GM21529 (cell line): ENCODE results near the gene SPAAR.
"Not testable (repeated sequence)": the region's sequence is repeated elsewhere in the genome, so short reads cannot be mapped to it uniquely, and the experiment has no call there.

Experiments used
- ATAC-seq: cut with Tn5 transposase; IDR thresholded peaks from one replicate; pipeline ENCODE4 v1.9.1; 2021; ENCODE audit not compliant: unreplicated experiment

The SPAAR gene, protein sequence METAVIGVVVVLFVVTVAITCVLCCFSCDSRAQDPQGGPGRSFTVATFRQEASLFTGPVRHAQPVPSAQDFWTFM

DNA sequence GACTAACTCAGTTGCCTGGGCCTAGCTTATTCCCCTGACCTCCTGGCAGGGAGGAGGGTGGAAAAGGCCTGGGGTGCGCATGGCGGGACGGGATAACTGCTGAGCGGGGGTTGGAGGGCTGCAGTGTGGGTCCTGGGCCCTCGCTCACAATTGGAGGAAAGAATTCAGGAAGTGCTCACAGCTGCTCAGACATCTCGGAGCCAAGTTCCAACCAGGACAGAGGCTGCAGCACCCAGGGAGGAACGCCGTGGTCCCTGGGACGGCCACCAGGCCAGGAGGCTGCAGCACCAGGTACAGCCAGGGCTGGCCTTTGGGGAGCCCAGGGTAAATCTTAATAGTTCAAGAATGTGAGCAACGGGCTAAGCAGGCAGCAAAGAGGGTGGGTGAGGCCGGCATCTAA lies at the start of gene SPAAR:
Gene SPAAR, plus strand, starts transcription at position 217 of the 400 bp plus-strand sequence. CDS start 974 bp downstream, outside the sequence.
- ATAC-seq, result no peak

DNA sequence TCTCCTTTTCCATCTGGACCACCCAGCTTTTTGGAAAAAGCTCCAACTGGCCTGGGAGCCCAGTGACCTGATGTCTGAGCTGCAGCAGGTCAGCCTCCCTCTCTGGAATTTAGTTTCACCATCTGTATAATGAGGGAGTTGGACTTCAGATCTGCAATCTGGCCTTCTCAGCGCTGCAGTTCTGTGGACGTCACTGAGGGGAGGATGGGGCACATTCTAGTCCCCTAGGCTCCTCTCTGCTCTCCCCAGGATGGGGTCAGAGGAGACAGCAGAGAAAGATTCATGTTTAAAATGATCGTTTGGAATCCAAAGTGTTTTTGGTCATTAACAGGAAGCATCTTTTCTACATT lies 49.3 kb upstream of the SPAAR start:
- no peak for ATAC-seq

DNA sequence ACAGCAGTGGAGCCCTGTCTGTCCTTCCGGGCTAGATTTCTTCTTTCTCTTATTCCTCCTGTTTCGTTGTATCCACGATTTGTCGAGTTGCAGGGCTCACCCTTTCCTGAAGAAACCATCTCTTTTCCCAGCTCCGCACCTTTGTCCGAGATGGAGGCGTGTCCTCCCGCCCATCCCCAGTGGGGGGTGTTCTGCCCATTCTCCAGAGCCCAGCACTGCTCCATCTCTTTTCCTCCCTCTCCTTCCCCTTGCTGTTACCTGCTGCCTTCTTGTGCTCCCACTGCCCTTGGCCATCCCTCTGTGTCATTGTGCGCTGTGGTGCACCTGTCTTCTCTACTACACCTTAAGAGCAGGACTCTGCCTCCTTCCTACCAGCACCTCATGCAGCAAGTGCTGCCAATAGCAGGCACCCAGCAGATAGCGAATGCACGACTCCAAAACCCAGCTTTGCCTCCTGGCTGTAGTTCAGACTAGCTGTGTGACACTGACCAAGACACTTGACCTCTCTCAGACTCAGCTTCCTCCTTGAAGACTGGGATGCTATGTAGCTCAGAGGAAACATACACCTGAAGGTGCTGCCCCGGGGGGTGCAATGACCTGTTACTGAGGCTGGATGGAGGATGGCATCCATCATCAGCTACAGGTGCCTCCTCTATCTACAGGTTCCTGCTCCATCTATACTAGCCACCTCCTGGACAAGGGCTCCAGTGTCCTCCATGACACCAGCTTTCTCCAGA lies 48.0 kb upstream of the SPAAR start:
- ATAC-seq, result no peak

DNA sequence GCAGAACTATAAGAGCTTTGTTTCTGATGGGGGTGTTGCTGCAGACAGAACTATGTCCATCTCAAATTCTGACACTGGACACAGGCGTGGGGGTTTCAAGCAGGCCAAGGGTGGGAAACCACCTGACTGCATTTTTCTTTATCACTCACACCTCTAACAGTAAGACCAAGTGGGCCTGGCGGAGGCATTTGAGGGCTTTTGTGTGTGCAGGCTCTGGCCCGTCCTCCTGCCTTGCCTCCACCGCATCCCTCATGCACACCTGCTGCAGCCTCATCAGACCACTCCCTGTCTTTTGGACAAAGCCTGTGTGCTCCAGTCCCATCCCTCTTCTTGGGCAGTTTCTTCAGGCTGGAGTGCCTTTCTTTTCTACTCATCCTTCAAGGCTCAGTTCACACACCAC lies 47.0 kb upstream of the SPAAR start:
- no peak for ATAC-seq

DNA sequence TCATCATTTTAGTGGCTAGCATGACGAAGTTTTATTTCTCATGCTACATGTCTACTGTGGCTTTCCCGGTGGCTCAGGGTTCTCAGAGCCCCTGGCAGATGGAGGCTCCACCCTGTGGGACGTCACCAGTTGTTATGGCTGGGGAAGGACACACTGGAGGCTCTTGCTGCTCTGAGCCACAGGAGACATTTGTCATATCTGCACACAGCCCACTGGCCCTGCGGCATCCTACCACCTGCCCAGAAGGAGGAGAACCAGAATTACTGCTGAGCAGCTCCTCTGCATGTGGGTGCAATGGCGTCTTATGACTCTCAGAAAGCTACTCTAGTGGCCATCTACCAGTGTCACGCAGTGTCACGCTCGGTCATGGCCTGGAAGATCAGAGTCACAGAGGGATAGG lies 45.7 kb upstream of the SPAAR start:
- ATAC-seq, result no peak

DNA sequence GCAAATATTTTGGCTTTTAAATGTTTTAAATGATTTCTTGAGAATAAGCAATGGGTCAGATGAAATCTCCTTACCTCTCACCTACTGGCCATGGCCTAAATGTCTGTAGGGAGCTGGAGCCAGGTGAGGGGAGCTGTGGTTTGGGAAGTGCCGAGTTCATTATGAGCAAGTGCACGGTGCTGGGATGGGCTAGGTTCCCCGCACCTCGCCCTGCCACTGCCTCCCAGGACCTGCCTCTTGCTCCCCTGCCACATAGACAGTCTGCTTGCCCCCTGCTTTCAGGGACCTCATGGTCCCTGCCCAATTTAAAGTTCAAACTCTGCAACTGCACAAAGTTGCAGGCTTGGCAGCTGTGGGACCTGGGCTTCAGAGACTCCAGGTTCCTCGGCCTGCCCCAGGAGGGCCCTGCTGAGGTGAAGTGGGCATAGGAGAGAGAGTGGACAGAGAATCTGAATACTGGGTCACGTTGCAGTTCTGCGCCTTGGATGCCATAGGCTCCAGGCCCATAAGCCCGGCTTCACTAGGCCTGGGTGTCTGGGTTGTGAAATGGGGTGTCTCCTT lies 44.5 kb upstream of the SPAAR start:
- no peak for ATAC-seq

DNA sequence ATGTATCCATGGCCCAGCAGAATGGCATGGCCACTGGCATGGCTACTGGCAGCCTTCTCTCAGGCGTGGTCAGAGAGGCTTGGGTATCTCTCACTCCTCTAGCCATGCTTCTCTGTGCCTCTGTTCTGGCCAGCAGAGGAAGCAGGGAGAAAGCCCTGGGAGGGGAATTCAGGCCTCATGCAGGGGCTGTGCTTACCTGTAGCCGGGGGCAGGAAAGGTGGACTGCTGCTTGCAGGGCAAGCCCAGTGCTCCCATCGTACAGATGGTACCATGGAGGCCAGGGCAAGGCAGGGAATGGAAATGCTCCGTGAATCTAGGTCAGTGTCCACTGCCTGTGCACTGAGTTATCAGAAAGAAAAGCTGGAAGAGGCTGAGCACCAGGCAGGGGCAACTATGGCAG lies 41.8 kb upstream of the SPAAR start:
- ATAC-seq, result no peak

DNA sequence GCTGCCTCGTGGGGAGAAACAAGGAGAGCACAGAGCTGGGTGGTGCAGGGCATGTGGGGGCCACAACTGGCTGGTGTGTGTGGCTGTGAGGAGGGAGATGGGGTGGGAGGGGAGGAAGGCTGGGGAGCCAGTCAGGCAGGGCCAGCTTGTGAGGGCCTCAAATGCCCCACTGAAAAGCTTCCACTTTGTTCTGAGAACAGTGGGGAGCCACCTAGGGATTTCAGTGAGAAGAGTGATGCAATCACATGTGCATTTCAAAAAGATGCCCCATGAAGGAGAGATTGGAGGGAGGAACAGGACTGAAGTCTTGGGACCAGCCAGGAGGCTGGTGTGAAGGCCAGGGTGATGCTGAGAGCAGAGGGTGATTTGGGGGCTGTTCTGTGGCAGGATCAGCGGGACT lies 40.4 kb upstream of the SPAAR start:
- ATAC-seq, result no peak

DNA sequence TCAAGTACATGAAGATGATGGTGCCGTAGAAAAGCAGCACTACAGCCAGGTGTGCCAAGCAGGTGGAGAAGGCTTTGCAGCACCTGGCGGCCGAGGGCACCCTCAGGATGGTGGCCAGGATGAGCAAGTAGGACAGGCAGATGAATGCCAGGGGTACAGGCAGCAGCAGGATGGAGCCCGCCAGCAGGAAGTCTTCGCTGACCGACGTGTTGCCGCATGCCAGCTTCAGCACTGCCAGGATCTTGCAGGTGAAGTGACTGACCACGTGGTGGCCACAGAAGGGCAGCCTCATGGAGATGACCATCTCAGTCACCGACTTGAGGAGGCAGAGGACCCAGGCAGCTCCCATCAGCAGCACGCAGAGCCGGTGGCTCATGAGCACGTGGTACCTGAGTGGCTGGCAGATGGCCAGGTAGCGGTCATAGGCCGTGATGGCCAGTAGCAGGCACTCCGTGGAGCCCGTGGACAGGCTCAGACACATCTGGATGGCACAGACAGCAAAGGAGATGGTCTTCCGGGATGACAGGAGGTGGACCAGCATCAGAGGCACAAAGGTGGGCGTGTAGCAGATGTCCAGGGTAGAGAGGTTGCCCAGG lies 39.6 kb upstream of the SPAAR start:
- ATAC-seq, result no peak

DNA sequence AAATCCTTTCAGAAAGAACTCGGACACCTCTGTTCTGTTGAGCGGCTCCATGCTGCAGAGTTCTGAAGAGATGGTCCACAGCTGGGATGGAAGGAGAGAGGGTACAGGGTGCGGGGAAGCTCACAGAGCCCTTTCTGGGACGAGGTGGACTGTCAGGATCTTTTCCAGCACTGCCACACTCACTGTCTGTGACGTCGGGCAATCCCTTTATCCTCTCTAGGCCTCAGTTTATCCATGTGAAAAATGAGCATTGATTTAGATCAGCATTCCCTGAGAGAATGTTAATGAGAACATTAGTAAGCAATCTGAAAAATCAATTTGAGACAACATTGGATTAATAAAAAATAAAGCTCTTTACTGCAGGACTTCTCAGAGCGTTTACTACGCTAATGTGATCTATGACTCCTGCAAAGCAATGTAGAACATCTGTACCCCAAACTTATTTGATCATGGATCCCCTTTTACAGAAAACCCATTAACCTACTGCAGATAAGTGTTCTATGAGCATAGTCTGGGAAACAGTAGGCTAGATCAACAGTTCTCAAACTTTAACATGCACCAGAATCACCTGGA lies 38.9 kb upstream of the SPAAR start, which contains the start of gene OR13J1:
Gene OR13J1, minus strand, starts transcription at position 51 of the 573 bp plus-strand sequence. Its CDS starts 0 bp downstream, at position 51.
- ATAC-seq, result no peak

DNA sequence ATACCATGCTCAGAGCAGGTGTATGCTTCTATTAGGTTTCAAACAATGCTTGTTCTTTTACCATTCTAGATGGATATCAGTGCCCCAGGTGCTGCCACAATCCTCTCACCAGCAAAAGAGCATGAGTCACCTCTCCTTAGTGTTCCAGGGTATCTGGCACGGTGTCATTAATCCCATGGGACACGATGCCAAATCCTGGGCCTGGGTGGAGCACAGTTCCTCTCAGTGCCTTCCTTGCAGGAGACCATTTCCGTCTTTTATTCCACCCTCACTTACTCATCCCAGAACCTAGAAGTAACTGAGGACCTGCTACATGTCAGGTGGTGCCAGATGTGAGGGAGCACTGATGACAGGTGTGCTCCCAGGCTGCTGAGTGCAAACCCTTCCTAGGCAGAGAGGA lies 37.7 kb upstream of the SPAAR start:
- ATAC-seq, result no peak

DNA sequence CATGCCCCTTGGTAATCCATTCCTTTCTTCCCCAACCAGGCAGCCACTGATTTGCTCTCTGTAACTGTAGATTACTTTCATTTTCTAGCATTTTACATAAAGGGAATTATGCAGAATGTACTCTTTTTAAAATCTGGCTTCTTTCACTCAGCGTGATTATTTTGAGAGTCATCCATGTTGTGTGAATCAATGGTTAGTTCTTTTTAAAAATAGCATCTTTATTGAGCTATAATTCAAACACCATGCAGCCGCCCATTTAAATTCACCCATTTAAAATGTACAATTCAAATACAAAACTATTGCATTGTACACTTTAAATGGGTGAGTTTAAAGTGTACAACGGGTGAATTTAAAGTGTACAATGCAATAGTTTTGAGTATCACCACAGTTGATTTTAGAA lies 36.8 kb upstream of the SPAAR start:
- ATAC-seq, result no peak

DNA sequence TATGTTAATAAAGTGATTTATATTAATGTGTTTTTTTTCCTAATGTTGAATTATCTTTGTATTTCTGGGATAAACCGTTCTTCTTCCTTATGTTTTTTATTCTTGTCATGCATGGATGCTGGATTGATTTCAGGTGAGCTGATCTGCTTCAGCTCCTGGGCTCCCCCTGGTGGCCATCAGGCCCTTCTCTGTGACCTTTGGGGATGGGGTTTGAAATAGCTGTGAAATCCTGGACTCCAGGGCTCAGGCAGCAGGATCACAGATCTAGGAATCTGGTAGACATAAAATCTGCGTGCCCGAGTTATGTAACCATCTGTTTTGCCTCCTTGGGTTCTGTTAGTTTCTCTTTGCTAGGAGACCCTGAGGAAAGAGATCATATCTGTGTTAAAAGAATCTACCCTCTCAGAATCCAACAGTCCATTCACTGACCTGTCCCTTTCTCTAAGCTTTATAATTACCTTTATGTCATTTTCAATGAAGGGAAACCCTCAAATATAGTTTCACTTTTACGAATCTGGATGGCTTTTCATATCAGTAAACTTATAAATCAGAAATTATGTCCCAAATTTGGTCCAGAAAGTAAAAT lies 26.9 kb upstream of the SPAAR start:
- ATAC-seq, result no peak

DNA sequence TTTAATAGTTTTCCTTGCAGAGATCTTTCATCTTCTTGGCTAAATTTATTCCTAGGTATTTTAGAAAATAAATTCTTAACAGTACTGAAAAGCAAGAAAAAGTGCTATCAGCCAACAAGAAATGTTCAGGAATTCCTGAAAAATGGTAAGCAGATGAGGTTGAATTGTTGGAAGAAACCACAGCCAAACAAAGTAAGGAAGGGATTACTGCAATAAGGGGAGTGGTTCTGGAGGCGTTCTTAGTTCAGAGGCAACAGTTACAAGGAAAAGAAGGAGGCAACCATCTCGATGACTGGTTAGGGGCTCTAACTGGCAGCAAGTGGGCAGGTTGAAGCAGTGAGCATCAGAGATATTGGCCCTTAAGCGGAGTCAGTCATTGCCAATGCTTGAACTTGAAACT lies 26.3 kb upstream of the SPAAR start:
- ATAC-seq, result no peak

DNA sequence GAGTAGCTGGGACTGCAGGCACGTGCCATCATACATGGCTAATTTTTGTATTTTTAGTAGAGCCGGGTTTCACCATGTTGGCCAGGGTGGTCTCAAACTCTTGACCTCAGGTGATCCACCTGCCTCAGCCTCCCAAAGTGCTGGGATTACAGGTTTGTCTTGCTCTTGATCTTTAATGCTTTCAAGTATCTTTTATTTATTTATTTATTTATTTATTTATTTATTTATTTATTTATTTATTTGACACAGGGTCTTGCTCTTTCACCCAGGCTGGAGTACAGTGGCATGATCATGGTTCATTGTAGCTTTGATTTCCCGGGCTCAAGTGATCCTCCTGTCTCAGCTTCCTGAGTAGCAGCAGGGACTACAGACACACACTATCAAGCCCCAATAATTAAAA lies 24.4 kb upstream of the SPAAR start:
- ATAC-seq, result not testable (repeated sequence)

DNA sequence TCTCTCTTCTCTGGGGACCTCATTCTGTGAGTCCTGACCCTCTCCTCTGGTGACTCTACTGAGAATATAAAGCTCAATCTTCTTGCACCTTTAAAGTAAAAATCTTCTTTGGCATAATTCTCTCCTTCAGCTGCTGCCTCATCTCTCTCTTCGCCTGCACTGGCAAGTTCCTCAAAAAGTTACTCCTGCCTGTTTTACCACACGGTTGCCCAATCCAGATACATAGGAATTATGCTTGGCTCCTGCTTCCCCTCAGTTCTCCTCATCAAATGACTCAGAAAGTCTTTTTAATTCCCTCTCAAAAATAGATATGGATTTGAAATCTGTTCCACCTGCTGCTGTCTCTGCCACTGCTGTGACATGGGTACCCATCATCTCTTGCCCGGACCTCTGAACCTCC lies 17.6 kb upstream of the SPAAR start:
- ATAC-seq, result no peak

DNA sequence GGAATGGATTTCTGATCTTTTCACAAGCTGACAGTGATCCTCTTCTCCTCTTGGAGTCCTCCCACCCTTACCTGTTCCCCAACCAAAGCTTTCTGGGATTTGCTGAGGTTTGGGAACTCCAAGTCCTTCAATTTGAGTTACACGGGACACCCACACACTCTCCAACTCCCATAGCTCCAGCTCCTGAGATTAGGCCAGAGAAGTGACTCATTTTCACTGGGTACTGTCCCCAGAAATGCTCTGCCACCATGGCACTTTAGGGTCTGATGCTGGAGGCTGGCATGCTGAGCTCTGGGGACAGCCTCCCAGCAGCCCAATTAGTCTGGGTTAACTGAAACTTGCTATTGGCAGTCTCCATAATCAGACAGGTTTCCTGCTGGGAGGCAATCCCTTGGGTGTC lies 17.2 kb upstream of the SPAAR start:
- ATAC-seq, result no peak

DNA sequence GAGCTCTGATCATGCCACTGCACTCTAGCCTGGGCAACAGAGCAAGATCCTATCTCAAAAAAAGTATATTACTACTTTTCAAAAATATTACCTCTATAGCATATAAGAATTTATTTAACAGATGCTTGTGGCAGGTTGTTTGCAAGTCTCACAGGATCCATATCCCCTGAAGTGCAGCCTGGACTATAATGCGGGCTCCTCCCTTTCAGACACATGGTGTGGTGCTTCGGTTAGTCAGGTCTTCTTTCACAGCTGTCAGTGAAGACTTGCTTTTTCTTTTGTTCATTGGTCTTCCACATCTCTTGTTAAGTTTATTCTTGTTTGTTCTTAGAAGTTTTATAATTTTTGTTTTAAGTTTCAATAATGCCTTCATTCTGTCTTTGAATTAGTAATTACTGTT lies 12.7 kb upstream of the SPAAR start:
- no peak for ATAC-seq

DNA sequence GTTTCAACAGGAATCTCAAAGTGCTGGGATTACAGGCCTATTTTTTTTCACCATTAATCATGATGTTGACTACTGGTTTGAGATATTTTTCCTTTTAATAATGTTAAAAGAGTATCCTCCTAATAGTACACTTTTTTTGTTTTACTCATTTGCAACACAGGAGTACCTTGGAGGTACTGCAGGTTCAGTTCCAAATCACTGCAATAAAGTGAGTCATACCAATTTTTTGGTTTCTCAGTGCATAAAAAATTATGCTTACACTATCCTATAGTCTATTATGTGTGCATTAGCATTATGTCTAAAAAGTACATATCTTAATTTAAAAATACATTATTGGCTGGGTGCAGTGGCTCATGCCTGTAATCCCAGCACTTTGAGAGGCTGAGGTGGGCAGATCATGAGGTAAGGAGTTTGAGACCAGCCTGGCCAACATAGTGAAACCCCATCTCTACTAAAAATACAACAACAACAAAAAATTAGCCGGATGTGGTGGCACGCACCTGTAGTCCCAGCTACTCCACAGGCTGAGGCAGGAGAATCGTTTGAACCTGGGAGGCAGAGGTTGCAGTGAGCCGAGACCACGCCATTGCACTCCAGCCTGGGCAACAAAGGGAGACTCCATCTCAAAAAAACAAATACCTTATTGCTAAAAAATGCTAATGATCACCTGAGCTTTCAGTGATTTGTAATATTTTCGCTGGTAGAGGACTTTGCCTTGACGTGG lies 11.8 kb upstream of the SPAAR start:
- ATAC-seq, result not testable (repeated sequence)

DNA sequence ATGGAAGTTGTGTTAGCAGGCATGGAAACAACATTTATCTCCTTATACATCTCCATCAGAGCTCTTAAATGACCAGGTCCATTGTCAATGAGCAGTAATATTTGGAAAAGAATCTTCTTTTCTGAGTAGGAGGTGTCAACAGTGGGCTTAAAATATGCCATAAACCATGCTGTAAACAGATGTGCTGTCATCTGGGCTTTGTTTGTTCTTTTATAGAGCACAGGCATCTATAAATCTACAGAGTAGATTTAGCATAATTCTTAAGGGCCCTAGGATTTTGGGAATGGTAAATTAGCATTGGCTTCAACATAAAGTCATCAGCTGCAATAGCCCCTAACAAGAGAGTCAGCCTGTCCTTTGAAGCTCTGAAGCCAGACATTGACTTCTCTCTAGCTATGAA lies 11.0 kb upstream of the SPAAR start:
- no peak for ATAC-seq

DNA sequence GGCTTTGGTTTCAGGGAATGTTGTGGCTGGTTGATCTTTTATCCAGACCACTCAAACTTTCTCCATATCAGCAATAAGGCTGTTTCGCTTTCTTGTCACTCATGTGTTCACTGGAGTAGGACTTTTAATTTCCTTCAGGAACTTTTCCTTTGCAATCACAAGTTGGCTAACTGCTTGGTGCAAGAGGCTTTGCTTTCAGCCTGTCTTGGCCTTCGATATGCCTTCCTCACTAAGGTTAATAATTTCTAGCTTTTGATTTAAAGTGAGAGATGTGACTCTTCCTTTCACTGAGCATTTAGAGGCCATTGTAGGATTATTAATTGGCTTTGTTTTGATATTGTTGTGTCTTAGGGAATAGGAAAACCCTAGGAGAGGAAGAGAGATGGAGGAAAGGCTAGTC lies 10.3 kb upstream of the SPAAR start:
- ATAC-seq, result no peak
